ENCODE measurements around the gene GRB10.

GRCh38 chr7:50795253-50795652, 12.6 kb upstream of the GRB10 start:
- TF ChIP-seq POLR2AphosphoS5 (IDR thresholded peaks at IDR 0.05; ENCODE audit: insufficient read depth in 1 of 2, low read depth in 1 of 2): no peak
- TF ChIP-seq, protein P1, sequence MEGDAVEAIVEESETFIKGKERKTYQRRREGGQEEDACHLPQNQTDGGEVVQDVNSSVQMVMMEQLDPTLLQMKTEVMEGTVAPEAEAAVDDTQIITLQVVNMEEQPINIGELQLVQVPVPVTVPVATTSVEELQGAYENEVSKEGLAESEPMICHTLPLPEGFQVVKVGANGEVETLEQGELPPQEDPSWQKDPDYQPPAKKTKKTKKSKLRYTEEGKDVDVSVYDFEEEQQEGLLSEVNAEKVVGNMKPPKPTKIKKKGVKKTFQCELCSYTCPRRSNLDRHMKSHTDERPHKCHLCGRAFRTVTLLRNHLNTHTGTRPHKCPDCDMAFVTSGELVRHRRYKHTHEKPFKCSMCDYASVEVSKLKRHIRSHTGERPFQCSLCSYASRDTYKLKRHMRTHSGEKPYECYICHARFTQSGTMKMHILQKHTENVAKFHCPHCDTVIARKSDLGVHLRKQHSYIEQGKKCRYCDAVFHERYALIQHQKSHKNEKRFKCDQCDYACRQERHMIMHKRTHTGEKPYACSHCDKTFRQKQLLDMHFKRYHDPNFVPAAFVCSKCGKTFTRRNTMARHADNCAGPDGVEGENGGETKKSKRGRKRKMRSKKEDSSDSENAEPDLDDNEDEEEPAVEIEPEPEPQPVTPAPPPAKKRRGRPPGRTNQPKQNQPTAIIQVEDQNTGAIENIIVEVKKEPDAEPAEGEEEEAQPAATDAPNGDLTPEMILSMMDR (IDR thresholded peaks at IDR 0.05): no peak
